ENCODE measurements around the gene PICK1.

PICK1 gene

DNA sequence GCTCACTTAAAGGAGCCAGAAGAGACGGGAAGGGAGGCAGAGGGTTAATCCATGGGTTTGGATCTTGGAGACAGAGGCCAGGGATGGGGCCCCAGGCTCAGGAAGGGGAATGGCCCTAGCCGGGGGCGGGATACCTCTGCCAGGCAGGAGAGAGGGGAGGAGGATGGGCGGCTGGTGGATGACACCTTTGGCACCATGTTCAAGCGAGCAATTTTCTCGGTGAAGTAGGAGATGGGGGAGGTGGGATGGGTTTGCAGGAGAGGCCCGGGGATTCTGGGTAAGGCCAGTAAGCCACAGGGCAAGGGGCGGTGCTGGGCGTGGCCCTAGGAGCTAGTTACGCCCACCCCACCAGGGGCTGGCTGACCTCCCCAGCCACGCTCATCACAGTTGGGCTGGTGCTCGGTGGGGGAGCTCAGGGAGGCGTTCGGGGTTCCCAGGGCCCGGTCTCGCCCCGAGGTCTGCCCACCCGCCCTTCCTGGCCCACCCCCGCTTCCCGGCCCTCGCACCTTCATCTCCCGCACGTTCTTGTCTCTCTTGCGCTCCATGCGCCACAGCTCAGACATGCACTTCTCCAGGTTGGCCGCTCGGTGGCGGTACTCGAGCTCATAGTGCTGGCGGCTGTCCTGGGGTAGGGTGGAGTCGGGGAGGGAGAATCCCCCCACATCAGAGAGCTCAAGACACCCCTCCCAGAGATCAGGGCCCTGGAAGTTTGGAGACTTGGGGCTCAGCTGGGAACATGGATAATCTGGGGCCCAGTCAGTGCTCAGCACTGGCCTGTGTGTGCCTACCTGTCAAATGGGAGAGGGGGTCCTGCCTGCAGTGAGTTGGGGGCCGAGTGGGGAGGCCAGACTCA is 40.6 kb downstream of the PICK1 start:
- DNase-seq (ENCODE audit: low spot score in 2 of 2), result no peak
- Mint-ChIP-seq H3K27me3 (no peaks in the 10 kb centered on the region), H3K36me3 (peaks cover 10% of the 10 kb centered on the region), H3K9me3 (no peaks in the 10 kb centered on the region), H3K4me1 (no peaks in the 10 kb centered on the region), H3K4me3 (no peak overlapping the region), H3K27ac (no peak overlapping the region)
- no peak for ATAC-seq (ENCODE audit: low read depth)

DNA sequence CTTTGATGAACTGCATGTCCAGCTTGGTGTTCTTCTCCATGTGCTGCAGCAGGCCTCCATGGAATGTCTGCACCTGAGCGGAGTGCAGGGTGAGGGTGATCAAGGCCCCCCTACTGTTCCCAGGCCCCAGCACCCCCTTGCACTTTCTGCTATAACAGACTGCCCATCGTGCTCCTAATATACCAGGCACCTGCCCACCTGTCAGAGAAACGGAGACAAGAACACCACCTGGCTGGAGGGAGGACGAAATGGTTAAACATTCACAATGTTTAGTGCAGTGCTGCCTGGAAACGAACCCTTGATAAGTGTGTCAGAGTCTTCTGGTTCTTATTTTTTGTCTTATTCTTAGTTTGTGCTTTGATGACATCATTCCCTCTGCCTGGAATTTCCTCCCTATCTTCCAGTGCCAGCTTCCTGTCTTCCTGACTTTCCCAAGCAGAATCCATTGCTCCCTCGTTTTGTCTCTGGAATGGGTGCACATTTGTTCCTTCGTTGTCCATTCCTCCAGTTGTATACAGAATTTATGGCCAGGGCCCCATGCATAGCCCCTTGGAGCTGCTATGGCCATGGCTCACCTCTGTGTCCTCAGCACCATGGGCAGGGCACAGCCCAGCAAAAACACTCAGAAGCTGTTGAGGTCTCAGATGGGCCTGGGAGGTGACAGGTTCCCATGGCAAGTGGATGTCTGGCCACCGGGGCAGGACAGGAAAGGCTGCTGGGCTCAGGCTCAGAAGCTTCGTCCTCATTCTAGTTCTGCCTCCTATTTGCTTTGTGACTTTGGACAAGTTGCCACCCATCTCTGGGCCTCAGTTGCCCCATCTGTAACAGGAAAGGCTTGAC is 41.4 kb downstream of the PICK1 start:
- no peaks in the 10 kb centered on the region for H3K4me1 Mint-ChIP-seq
- peaks cover 10% of the 10 kb centered on the region for H3K36me3 Mint-ChIP-seq
- no peak overlapping the region for H3K4me3 Mint-ChIP-seq

DNA sequence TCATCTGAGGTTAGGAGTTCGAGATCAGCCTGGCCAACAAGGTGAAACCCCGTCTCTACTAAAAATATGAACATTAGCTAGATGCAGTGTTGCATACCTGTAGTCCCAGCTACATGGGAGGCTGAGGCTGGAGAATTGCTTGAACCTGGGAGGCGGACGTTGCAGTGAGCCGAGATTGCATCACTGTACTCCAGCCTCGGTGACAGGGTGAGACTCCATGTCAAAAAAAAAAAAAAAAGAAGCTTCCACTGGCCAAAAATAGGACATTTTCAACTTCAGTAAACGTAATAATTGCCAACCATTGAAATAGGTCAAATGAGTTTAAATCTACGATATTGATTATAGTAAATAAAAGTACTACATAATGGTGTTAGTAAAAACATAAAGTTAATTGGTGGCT is 46.4 kb downstream of the PICK1 start:
- no peaks in the 10 kb centered on the region for H3K27me3 Mint-ChIP-seq
- H3K4me1 Mint-ChIP-seq, result no peaks in the 10 kb centered on the region
- H3K27ac Mint-ChIP-seq, result peak overlapping the region; percentile 4
- H3K9me3 Mint-ChIP-seq, result no peaks in the 10 kb centered on the region
- H3K36me3 Mint-ChIP-seq, result peaks cover 8% of the 10 kb centered on the region
- H3K4me3 Mint-ChIP-seq, result no peak overlapping the region
- ATAC-seq (ENCODE audit: low read depth) (no peak), DNase-seq (ENCODE audit: low spot score in 2 of 2) (no peak)

More for the DNA sequence above, 41.4 kb downstream of the PICK1 start:
- H3K27me3 Mint-ChIP-seq, result no peaks in the 10 kb centered on the region
- no peak for DNase-seq (ENCODE audit: low spot score in 2 of 2)
- no peaks in the 10 kb centered on the region for H3K9me3 Mint-ChIP-seq
- no peak for ATAC-seq (ENCODE audit: low read depth)
- H3K27ac Mint-ChIP-seq, result no peak overlapping the region

DNA sequence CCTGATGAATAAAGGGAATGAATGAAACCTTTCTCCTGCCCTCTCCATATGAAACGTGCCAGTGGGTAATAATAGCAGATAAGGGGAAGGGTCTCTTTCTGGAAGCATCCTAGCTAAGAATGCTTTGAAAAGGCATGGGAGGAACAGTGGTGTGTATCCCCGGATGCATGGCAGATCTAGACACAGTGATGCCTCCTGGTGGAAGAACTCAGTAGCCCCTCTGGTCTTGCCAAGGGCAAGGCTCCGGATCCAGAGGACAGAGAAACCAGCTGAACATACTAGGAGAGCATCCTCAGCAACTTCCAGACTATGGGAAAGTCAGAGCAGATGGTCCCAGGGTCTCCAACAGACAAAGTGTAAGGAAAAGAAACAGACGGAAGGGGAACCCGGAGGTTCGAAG is 46.9 kb downstream of the PICK1 start:
- Mint-ChIP-seq H3K9me3 (no peaks in the 10 kb centered on the region), H3K4me3 (no peak overlapping the region), H3K4me1 (no peaks in the 10 kb centered on the region), H3K36me3 (peaks cover 10% of the 10 kb centered on the region), H3K27me3 (no peaks in the 10 kb centered on the region), H3K27ac (no peak overlapping the region)
- ATAC-seq (ENCODE audit: low read depth), result no peak
- no peak for DNase-seq (ENCODE audit: low spot score in 2 of 2)

DNA sequence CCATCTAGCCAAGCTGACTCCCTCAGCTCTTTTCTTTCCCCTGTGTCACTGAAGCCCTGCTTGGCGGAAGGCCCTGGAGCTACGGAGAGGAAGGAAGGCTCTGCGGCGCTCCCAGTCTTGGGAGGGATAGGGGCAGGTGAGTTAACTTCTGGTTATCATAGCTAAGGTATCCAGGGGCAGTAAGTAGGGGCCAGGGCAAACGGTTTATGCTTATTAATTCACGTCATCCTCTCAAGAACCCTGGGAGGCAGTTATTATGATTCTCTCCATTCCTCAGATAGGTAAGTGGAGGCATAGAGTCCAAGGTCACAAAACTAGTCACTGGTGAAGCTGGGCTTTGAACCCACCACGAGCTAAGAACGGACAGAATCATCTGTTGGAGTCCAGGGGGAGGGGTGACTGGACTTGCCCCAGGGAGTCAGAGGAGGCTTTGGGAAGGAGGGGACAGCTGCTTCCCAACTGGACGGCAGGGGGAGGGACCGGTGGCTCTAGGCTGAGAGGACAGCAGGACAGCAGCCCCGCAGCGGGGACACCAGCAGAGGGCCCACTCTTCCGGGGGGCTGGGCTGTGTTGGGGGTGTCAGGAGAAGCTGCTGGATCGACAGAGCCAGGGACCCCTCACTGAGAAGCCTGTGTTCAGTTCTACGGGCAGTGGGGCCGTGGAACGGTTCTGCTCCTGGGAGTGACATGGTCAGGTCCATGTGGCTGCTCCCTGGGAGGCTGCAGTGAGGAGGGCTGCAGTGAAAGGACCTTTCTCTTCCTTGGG is 49.8 kb downstream of the PICK1 start:
- no peak for ATAC-seq (ENCODE audit: low read depth)
- Mint-ChIP-seq H3K27ac (no peak overlapping the region), H3K4me3 (no peak overlapping the region), H3K36me3 (peaks cover 12% of the 10 kb centered on the region), H3K4me1 (peaks cover 2% of the 10 kb centered on the region), H3K27me3 (no peaks in the 10 kb centered on the region), H3K9me3 (peaks cover 2% of the 10 kb centered on the region)
- DNase-seq (ENCODE audit: low spot score in 2 of 2), result no peak

DNA sequence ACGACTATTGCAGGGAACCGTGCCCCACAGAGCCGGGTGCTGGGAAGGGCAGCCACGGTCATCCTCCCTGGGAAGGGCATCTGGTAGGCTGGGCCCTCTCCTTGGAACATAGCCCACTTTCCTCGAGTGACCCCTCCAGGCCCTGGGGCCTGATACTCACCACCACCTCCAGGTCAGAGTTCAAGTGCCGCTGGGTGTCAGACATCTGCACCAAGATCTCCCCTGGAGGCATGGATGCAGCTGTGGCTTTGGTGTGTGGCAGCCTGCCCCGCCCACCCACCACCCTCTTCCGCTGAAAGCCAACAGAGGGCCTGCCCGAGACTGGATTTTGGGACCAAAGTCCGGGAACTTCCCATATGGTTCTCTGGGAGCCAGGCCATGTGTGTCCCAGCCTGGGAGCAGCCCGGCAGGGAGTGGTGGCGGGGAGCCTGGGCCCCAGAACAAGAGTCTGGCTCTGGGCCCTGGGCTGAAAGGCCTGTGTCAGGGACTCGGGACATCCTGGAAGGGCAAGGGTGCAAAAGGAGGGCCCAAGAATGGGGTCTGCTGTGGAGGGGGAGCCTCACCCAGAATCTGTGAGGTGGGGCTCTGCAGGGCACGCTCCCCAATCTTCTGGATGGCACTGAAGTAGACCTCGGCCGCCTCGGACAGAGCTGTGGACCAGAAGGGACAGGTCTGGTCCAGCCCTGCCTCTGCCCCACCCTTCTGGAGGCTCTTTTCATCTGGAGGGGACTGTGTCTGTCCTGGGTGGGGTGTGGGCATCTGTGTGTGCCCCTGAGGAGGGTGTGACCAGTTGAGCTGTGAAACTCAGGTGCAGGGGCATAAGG is 50.7 kb downstream of the PICK1 start:
- no peak overlapping the region for H3K27ac Mint-ChIP-seq

DNA sequence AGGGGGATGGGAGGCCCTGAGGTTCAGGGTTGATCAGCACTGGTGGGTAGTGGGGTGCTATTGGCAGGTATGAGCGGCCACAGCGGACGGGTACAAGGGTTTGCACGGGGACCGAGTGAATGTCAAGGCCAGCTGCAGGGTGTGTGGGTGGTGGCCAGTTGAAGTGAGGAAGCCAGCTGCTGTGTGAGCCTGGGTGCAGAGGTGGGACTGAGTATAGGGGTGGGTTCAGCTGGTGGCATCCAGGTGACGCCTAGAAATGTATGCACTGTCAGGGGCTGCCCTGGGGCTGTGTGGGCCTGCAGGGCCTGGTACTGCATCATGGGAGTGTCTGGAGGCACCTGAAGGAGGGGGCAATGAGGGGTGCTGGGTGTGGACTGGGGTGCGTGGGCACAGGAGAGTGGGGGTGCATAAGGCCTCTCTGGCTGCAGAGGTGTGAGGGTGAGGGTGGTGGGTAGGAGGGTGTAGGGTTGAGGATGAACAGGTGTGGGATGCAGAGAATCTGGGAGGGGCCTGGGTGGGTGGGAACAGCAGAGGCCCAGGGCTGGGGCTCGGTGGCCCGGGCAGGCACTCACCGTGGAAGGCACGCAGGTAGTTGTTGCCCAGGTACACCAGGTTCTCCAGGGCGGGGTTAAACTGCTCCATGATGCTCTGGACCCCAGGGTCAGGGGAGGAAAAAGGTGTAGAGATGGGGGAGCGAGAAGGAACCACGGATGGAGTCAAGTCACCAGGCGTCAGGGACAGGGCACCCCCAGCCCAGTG is 51.5 kb downstream of the PICK1 start:
- H3K27ac Mint-ChIP-seq, result peak overlapping the region; percentile 67
- peaks cover 14% of the 10 kb centered on the region for H3K36me3 Mint-ChIP-seq
- peaks cover 2% of the 10 kb centered on the region for H3K9me3 Mint-ChIP-seq
- DNase-seq (ENCODE audit: low spot score in 2 of 2), result no peak
- ATAC-seq (ENCODE audit: low read depth), result peak; percentile 22
- H3K27me3 Mint-ChIP-seq, result no peaks in the 10 kb centered on the region
- peaks cover 2% of the 10 kb centered on the region for H3K4me1 Mint-ChIP-seq
- no peak overlapping the region for H3K4me3 Mint-ChIP-seq

More for the DNA sequence above, 50.7 kb downstream of the PICK1 start:
- no peak for DNase-seq (ENCODE audit: low spot score in 2 of 2)
- Mint-ChIP-seq H3K4me1 (peaks cover 2% of the 10 kb centered on the region), H3K4me3 (no peak overlapping the region), H3K27me3 (no peaks in the 10 kb centered on the region), H3K9me3 (peaks cover 2% of the 10 kb centered on the region), H3K36me3 (peaks cover 14% of the 10 kb centered on the region)
- ATAC-seq (ENCODE audit: low read depth), result no peak

DNA sequence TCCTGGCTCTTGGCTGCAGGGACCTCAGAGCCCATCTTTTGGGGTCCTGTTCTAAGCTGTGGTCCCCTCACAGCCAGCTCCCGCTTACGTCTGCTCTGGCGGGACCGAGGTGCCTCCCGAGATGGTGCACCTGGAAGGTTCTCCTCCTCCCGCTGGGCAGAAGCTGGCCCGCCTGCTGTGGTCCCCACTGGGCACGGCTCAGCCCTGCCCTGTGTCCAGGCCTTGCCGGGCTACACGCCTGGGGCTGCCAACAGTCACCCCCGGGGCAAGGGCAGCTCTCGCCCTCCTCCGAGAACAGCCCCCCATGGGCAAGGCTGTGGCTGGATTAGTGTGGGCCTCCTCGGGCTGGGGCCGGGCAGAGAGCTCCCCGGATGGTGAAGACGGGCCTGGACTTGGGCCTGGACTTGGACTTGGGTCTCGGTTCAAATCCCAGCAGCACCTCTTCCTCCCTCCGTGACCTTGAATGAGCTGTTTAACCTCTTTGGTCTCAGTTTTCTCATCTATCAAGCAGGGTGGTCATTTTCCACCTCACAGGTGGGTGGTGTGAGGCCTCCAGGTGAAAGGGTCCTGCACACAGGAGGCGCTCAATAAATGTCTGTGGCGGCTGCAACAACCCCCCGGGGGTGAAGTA is 52.3 kb downstream of the PICK1 start:
- ATAC-seq (ENCODE audit: low read depth) (peak; percentile 20), DNase-seq (ENCODE audit: low spot score in 2 of 2) (peak in 1 of 2 donors; percentile 19)
- Mint-ChIP-seq H3K27me3 (no peaks in the 10 kb centered on the region), H3K27ac (peak overlapping the region; percentile 87), H3K4me3 (no peak overlapping the region), H3K36me3 (peaks cover 12% of the 10 kb centered on the region), H3K4me1 (peaks cover 4% of the 10 kb centered on the region), H3K9me3 (peaks cover 2% of the 10 kb centered on the region)

DNA sequence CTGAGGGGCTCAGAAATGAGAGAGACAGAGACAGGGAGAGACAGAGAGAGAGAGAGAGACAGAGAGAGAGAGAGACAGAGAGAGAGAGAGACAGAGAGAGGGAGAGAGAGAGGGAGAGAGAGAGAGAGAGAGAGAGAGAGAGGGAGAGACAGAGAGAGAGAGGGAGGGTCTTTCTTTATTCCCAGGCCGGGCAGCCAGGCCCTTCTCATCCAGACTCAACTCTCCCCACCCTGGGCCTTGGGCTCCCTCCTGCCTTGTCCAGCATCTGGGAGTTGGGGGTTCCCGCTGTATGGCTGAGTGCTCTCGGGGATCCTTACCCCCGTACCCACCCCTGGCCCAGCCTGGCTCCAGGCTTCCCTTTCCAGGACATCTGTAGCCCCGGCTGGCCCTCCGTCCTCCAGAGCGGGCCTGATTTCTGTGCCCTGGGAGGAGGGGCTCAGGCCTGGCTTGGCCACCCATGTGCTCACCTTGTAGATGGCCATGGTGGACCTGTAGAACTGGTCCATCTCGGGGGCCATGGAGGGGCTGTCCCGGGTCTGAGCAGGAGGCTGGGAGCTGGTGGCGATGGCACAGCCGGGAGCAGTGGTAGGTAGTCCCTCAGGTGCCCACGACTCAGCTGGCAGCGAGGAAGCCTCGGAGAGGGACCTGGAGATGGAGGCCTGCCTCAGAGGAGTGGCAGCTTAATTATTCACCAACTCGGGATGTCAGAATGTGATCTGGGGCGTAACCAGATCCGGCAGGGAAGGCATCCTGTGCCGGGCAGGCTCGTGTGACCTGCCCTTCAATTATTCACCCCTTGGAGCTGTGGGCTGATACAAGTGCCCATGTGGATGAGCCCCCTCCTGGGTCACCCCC is 53.0 kb downstream of the PICK1 start, which contains the start of gene BAIAP2L2:
Gene BAIAP2L2 (minus strand): TSS at position 677 of the 855 bp plus-strand sequence. CDS start 159 bp downstream, at position 518.
- Mint-ChIP-seq H3K36me3 (peaks cover 12% of the 10 kb centered on the region), H3K27ac (peak within 1 kb of the TSS; percentile 87), H3K9me3 (peaks cover 2% of the 10 kb centered on the region), H3K4me1 (peaks cover 4% of the 10 kb centered on the region), H3K4me3 (no peak within 1 kb of the TSS), H3K27me3 (no peaks in the 10 kb centered on the region)
- ATAC-seq (ENCODE audit: low read depth) (no peak), DNase-seq (ENCODE audit: low spot score in 2 of 2) (no peak)

DNA sequence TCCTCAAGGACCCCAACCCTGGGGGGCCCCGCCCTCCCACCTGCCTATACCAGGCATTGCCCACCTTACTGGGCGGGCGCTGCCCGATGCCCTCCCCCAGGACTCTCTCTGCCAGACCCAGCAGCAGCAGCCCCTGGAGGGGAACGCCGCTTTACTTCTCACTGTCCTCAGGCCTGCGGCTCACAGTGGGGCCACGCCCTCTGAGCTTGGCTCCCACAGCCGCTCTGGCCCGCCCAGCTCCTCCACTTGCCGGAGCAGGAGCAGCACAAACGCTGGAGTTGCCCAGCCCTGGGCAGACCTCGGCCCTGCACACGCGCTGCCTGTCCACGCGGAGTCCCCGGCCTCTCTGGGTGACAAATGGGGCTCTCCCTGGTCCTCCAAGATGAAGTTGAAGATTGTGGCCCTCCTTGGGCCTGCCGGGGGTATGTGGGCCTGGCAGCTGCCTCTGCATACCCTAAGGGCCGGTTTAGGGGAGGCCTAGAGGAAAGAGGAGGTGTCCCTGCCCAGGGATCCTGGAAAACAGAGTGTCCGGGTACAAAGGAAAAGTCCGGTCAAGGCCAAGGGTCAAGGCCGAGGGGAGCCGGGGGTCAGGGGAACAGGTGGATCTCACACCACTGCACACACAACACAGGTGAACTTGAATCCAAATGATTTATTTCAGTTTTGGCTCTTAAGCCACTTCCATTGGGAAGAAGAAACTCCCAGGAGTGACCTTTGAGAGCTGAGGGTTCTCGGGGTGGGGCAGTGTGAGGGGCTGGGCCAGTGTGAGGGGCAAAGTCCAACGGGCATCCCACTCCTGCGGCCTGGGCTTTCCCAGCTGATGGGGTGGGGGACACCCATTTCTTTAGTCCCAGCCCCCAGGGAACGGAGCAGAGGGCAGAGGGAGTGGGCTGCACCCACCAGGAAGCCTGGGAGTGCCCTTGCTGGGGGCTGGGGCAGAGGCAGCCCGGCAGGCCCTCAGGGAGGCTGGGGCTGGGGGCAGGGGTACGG is 54.0 kb downstream of the PICK1 start:
- DNase-seq (ENCODE audit: low spot score in 2 of 2) (no peak), ATAC-seq (ENCODE audit: low read depth) (no peak)
- no peak overlapping the region for H3K4me3 Mint-ChIP-seq
- no peaks in the 10 kb centered on the region for H3K27me3 Mint-ChIP-seq
- H3K9me3 Mint-ChIP-seq, result peaks cover 2% of the 10 kb centered on the region
- peaks cover 4% of the 10 kb centered on the region for H3K4me1 Mint-ChIP-seq
- no peak overlapping the region for H3K27ac Mint-ChIP-seq
- H3K36me3 Mint-ChIP-seq, result peaks cover 12% of the 10 kb centered on the region

DNA sequence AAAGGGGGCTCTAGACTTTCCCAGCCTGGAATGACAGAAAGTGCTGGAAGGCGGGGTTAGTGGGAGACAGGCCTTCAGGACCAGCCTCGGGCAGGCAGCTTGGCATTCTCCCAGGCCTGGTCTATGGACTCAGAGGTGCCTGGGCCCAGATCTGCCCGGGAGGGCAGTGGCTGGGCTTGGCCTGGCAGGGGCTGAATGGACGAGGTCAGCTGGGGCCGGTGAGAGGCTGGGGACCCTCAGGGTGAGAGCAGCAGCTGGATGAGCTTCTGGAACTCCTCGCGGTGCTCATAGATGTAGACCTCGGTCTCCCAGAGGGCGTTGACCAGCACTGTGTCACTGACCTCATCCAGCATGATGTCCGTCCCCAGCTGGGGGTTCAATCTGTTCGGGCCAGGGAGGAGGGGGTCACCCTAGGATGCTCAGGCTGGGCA is 54.7 kb downstream of the PICK1 start:
- Mint-ChIP-seq H3K27me3 (no peaks in the 10 kb centered on the region), H3K9me3 (peaks cover 2% of the 10 kb centered on the region), H3K27ac (no peak overlapping the region), H3K4me3 (no peak overlapping the region), H3K4me1 (peaks cover 4% of the 10 kb centered on the region), H3K36me3 (peaks cover 12% of the 10 kb centered on the region)
- no peak for ATAC-seq (ENCODE audit: low read depth)
- DNase-seq (ENCODE audit: low spot score in 2 of 2), result no peak
